Activated B cell treated with CpG ODN at 0.5 μM for 24 hours (primary cell): Measurements from ENCODE around the gene ARL6IP6. TPM values are rescaled to one million over a fixed set of nuclear protein-coding genes. Genes with fewer than 3 reads are reported as not detected.
"Not testable (repeated sequence)": the region's sequence is repeated elsewhere in the genome, so short reads cannot be mapped to it uniquely, and the experiment has no call there.

ENCODE experiments used
- ATAC-seq: fragments of 200-7000 bp; cut with Tn5 transposase; one replicate; pipeline ENCODE4 v1.10.0; 2021; ENCODE audit warnings: low read depth, mild to moderate bottlenecking, moderate library complexity
- CTCF ChIA-PET: fragments of 350-600 bp; sonication (Branson Sonifier 250); formaldehyde crosslinking; loops from one replicate; lab custom pipeline; 2021; ENCODE audit warnings: antibody characterized with exemption; lab: Charles Lee
- POLR2A ChIA-PET: fragments of 350-600 bp; sonication (Branson Sonifier 250); formaldehyde crosslinking; loops from one replicate; lab custom pipeline; 2021; ENCODE audit warnings: antibody characterized with exemption; lab: Charles Lee
- DNase-seq: peaks from one replicate; pipeline ENCODE4 v3.0.0; 2022
- H3K27ac Mint-ChIP-seq: one replicate; pipeline ENCODE4 v1.8.0; 2020; ENCODE audit warnings: mixed read lengths
- H3K27me3 Mint-ChIP-seq: one replicate; pipeline ENCODE4 v1.8.0; 2021; ENCODE audit warnings: mixed read lengths
- H3K36me3 Mint-ChIP-seq: one replicate; pipeline ENCODE4 v1.8.0; 2021; ENCODE audit warnings: low read depth, mixed read lengths
- H3K4me1 Mint-ChIP-seq: one replicate; pipeline ENCODE4 v1.8.0; 2021; ENCODE audit warnings: mixed read lengths
- H3K4me3 Mint-ChIP-seq: one replicate; pipeline ENCODE4 v1.8.0; 2020; ENCODE audit warnings: mild to moderate bottlenecking, mixed read lengths
- H3K9me3 Mint-ChIP-seq: one replicate; pipeline ENCODE4 v1.8.0; 2020; ENCODE audit warnings: mixed read lengths
- intact Hi-C: fragments of 100-400 bp; cut with micrococcal nuclease; formaldehyde crosslinking; loops from one replicate; pipeline ENCODE4 v1.15.1; 2024
- total RNA-seq: library from RNA; stranded (reverse); gene quantifications from 2 replicates; pipeline ENCODE4 v1.2.3, GENCODE V29; 2022
- TF ChIP-seq, protein P1 (sequence below): fragments of 200-600 bp; IDR thresholded peaks from one replicate; pipeline ENCODE4 v1.8.0; 2022; ENCODE audit warnings: antibody characterized with exemption, mild to moderate bottlenecking

The ARL6IP6 gene
- total RNA-seq, 1 donor from 2014 or later, result 13.4 TPM

DNA sequence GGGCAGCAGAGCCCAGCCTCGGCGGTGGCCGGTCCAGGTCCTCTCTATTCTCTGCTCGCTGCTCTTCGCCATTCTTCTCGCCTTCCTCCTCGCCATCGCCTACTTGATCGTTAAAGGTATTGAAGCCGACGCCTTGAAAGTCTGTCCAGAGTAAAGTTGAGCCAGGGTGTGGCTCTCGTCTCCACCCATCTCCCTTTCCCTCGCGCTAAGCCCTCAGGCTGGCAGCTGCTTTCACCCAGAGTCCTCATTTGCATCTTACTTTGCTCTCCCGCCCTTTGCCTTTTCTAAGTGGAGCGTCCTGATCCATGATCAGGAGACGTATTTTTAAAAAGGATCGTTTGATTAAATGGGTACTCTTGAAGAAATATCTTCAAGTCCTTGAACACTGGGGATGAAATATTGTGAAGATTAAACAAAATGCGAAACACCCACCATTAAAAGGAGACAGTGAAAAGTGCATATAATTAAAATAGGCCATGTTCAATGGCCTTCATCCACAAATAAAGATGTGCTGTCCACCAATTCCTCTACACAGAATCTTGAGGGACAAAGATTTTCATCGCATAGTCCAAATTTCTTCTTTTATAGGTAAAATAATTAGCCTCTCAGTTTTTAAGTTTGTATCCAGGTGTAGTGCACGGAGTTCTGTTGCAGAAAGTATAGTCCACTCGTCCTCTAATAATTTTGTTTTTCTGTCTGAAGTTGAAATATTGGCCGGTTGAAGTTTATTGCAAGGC is 657 bp downstream of the ARL6IP6 start:
- peak overlapping the region; percentile 100 for H3K4me3 Mint-ChIP-seq
- TF ChIP-seq, protein P1, sequence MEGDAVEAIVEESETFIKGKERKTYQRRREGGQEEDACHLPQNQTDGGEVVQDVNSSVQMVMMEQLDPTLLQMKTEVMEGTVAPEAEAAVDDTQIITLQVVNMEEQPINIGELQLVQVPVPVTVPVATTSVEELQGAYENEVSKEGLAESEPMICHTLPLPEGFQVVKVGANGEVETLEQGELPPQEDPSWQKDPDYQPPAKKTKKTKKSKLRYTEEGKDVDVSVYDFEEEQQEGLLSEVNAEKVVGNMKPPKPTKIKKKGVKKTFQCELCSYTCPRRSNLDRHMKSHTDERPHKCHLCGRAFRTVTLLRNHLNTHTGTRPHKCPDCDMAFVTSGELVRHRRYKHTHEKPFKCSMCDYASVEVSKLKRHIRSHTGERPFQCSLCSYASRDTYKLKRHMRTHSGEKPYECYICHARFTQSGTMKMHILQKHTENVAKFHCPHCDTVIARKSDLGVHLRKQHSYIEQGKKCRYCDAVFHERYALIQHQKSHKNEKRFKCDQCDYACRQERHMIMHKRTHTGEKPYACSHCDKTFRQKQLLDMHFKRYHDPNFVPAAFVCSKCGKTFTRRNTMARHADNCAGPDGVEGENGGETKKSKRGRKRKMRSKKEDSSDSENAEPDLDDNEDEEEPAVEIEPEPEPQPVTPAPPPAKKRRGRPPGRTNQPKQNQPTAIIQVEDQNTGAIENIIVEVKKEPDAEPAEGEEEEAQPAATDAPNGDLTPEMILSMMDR, result no peak
- ChIA-PET POLR2A (interaction anchor here (0.9 to 1.5 kb wide), 2 partner anchors 7 to 11 kb away, joined by 3 to 5 read pairs; no protein-coding TSS in a partner anchor), CTCF (interaction anchor here (1.9 kb wide), 1 partner anchor 24 kb away, joined by 4 read pairs; no protein-coding TSS in a partner anchor)
- peak overlapping the region; percentile 98 for H3K27ac Mint-ChIP-seq
- ATAC-seq (no peak), DNase-seq (no peak)
- peaks cover 52% of the 10 kb centered on the region for H3K36me3 Mint-ChIP-seq
- H3K27me3 Mint-ChIP-seq, result no peaks in the 10 kb centered on the region
- peaks cover 56% of the 10 kb centered on the region for H3K4me1 Mint-ChIP-seq
- intact Hi-C loops, result loop anchor here (1.0 to 5.0 kb wide), 4 partner anchors 21 to 1457 kb away; partner anchors contain the start of genes NMI and RBM43
- H3K9me3 Mint-ChIP-seq, result no peaks in the 10 kb centered on the region

DNA sequence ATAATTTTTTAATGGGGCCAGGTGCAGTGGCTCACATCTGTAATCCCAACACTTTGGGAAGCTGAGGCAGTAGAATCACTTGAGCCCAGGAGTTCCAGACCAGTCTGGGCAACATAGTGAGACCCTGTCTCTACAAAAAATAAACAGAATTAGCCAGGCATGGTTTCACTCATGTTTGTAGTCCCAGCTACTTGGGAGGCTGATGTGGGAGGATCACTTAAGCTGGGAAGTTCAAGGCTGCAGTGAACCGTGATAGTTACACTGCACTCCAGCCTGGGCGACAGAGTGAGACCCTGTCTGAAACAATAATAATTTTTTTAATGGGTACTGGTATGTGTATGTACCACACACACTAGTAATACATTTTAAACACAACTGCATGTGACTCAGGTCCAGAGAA is 2.4 kb downstream of the ARL6IP6 start:
- Mint-ChIP-seq H3K9me3 (no peaks in the 10 kb centered on the region), H3K4me1 (peaks cover 48% of the 10 kb centered on the region), H3K27me3 (no peaks in the 10 kb centered on the region), H3K27ac (no peak overlapping the region), H3K36me3 (peaks cover 50% of the 10 kb centered on the region), H3K4me3 (no peak overlapping the region)
- POLR2A ChIA-PET, result interaction anchor here (0.5 kb wide), 1 partner anchor 1432 kb away, joined by 8 read pairs; no protein-coding TSS in a partner anchor
- TF ChIP-seq, protein P1, result no peak
- DNase-seq, result no peak
- CTCF ChIA-PET, result interaction anchor here (1.9 kb wide), 1 partner anchor 22 kb away, joined by 4 read pairs; no protein-coding TSS in a partner anchor
- intact Hi-C loops, result no loop called here
- no peak for ATAC-seq

DNA sequence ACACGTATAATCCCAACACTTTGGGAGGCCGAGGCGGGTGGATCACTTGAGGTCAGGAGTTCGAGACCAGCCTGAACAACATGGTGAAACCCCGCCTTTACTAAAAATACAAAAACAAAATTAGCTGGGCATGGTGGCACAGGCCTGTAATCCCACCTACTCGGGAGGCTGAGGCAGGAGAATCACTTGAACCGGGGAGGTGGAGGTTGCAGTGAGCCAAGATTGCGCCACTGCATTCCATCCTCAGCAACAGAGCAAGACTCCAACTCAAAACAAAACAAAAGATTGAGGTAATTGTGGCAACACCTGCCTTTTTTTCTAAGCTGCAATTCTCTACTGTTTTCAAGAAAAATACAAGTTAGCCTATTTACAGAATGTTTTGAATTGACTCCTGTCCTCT is 4.2 kb downstream of the ARL6IP6 start:
- Mint-ChIP-seq H3K36me3 (peaks cover 36% of the 10 kb centered on the region), H3K4me1 (peaks cover 32% of the 10 kb centered on the region)
- POLR2A ChIA-PET, result interaction anchor here (0.5 kb wide), 1 partner anchor 61 kb away, joined by 7 read pairs; no protein-coding TSS in a partner anchor
- H3K4me3 Mint-ChIP-seq, intact Hi-C loops, H3K27ac Mint-ChIP-seq, ATAC-seq, H3K9me3 Mint-ChIP-seq, H3K27me3 Mint-ChIP-seq, CTCF ChIA-PET, DNase-seq: not testable (repeated sequence)

DNA sequence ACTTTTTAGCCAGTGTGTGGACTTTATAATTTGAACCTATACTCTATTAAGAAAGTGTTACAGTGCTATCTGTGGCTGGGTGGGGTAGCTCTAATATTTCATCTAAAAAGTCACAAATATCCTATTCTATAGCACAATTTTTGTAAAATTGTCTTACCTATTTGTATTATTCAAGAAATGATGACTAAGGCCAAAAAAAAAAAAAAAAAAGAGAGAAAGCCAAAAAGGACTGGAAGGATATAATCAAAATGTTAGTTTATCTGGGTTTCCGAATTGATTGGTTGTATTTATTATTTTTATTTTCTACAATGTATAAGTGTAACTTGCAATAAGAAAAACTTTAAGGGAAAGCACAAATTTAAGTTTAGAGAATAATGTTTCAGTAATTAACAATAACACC is 5.5 kb downstream of the ARL6IP6 start:
- Mint-ChIP-seq H3K27ac (no peak overlapping the region), H3K9me3 (no peaks in the 10 kb centered on the region), H3K4me1 (peaks cover 31% of the 10 kb centered on the region), H3K27me3 (no peaks in the 10 kb centered on the region), H3K4me3 (no peak overlapping the region), H3K36me3 (peaks cover 26% of the 10 kb centered on the region)
- no peak for DNase-seq
- intact Hi-C loops, result no loop called here
- no peak for ATAC-seq
- ChIA-PET CTCF (no interaction called here), POLR2A (no interaction called here)
- TF ChIP-seq, protein P1, result no peak

DNA sequence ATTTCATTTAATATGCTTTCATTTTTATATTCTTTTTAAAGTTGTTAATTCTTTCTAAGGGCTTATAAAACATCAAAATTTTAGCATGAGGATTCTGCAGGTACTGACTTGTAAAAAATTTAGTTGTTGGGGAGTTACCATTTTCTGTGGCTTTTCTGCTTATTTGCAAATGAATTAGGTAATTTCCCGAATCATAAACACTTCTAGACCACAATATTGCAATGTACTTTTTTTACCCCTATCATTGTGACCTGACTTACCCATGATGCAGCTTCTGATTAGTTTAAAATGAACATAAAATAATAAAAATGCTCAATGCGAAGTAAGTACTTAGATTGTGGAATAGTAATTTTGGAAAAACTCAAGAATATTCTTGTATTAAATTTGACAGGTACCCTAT is 11.4 kb downstream of the ARL6IP6 start:
- no peaks in the 10 kb centered on the region for H3K9me3 Mint-ChIP-seq
- H3K27ac Mint-ChIP-seq, result no peak overlapping the region
- POLR2A ChIA-PET, result interaction anchor here (1.0 kb wide), 1 partner anchor 11 kb away, joined by 5 read pairs; the partner anchor contains the start of gene ARL6IP6
- H3K4me3 Mint-ChIP-seq, result no peak overlapping the region
- intact Hi-C loops, result no loop called here
- TF ChIP-seq, protein P1, result no peak
- ATAC-seq (no peak), DNase-seq (no peak)
- H3K36me3 Mint-ChIP-seq, result peaks cover 6% of the 10 kb centered on the region
- H3K4me1 Mint-ChIP-seq, result peaks cover 21% of the 10 kb centered on the region
- H3K27me3 Mint-ChIP-seq, result no peaks in the 10 kb centered on the region
- CTCF ChIA-PET, result interaction anchor here (1.2 kb wide), 1 partner anchor 13 kb away, joined by 5 read pairs; no protein-coding TSS in a partner anchor
